Stomach (tissue), 8 donors: ENCODE results near the gene CELSR1. TPM values are rescaled to one million over a fixed set of nuclear protein-coding genes. Genes with fewer than 3 reads are reported as not detected.

Experiments used
- polyA plus RNA-seq, 3 donors: library from polyadenylated mRNA; stranded (reverse); fragments of 200-250 nt; gene quantifications; one replicate each; pipeline ENCODE4 v1.2.3, GENCODE V29; 2013
- total RNA-seq, 5 donors: library from RNA; depleted of rRNA; stranded (reverse); fragments of >200 nt; gene quantifications; one replicate each; pipeline versions ENCODE4 v1.1.0 to v1.2.3, GENCODE V29; 2014 to 2016
- donor health status: healthy with polysubstance abuse.
- donor health status: Bipolar disorder and iron deficiency.
- donor health status: healthy.

The CELSR1 gene
- total and polyA plus RNA-seq, 8 donors: 0.29 to 78.2 (median 13.4) TPM

Other genes with a start within 250 kb of the CELSR1 start
- 10 to 100 TPM in 2 of 5 donors, 1 to 10 TPM in 3; 2.6 to 64.0 (median 8.1) TPM for gene GTSE1, start 240.8 kb downstream of the CELSR1 start, total RNA-seq
- gene GTSE1, start 240.8 kb downstream of the CELSR1 start, polyA plus RNA-seq: 1 to 10 TPM; 1.1 to 4.3 (median 2.7) TPM
- 100 to 1,000 TPM in 1 of 5 donors, 10 to 100 TPM in 4; 47.9 to 114 (median 68.8) TPM for gene TRMU, start 201.9 kb downstream of the CELSR1 start, total RNA-seq
- gene TRMU, start 201.9 kb downstream of the CELSR1 start, polyA plus RNA-seq: 10 to 100 TPM; 23.8 to 30.0 (median 28.0) TPM
- 100 to 1,000 TPM in 1 of 5 donors, 10 to 100 TPM in 4; 20.5 to 452 (median 30.9) TPM for gene GRAMD4, start 82.8 kb upstream of the CELSR1 start, total RNA-seq
- gene GRAMD4, start 82.8 kb upstream of the CELSR1 start, polyA plus RNA-seq: 10 to 100 TPM in 2 of 3 donors, 1 to 10 TPM in 1; 7.4 to 14.3 (median 13.7) TPM
- 10 to 100 TPM; 29.1 to 59.4 (median 42.4) TPM for gene CERK, start 200.6 kb upstream of the CELSR1 start, total RNA-seq
- gene CERK, start 200.6 kb upstream of the CELSR1 start, polyA plus RNA-seq: 10 to 100 TPM; 12.5 to 29.2 (median 26.0) TPM
- gene TBC1D22A, start 225.0 kb upstream of the CELSR1 start, total RNA-seq: 10 to 100 TPM; 13.8 to 53.1 (median 47.4) TPM
- gene TBC1D22A, start 225.0 kb upstream of the CELSR1 start, polyA plus RNA-seq: 10 to 100 TPM; 13.3 to 22.1 (median 15.5) TPM